D721Med (cell line): ENCODE results near the gene MAST4.

Experiments used
- DNase-seq: peaks from one replicate; pipeline ENCODE4 v3.0.0; 2011; ENCODE audit warnings: low spot score; ENCODE audit not compliant: insufficient read length
- FAIRE-seq: peaks from 2 replicates; lab custom pipeline; 2011; peaks lifted over from hg19 to GRCh38; lab: Jason Lieb, UNC
- CTCF ChIP-seq: IDR thresholded peaks from 2 replicates; pipeline ENCODE4 v1.5.1; 2012; ENCODE audit warnings: mild to moderate bottlenecking, control low read depth; ENCODE audit not compliant: insufficient read depth; ENCODE audit errors: missing control alignments

Gene MAST4

GRCh38 chr5:67058998-67059743 is 463.0 kb downstream of the MAST4 start:
- DNase-seq (no peak), FAIRE-seq (no peak)
- TF ChIP-seq CTCF = no peak

GRCh38 chr5:67059744-67060490 is 463.7 kb downstream of the MAST4 start:
- no peak for TF ChIP-seq CTCF
- no peak for DNase-seq
- FAIRE-seq = no peak

- FAIRE-seq (no peak), DNase-seq (no peak)
- TF ChIP-seq CTCF = no peak
Measured at GRCh38 chr5:67061511-67061910, 465.3 kb downstream of the MAST4 start.

- DNase-seq (no peak), FAIRE-seq (no peak)
- TF ChIP-seq CTCF = no peak
Measured at GRCh38 chr5:67063055-67063454, 466.9 kb downstream of the MAST4 start.

GRCh38 chr5:67063791-67064190 is 467.6 kb downstream of the MAST4 start:
- TF ChIP-seq CTCF = no peak
- DNase-seq = no peak
- no peak for FAIRE-seq

GRCh38 chr5:67065237-67065636 is 469.0 kb downstream of the MAST4 start:
- FAIRE-seq (no peak), DNase-seq (no peak)
- TF ChIP-seq CTCF = no peak

- FAIRE-seq (no peak), DNase-seq (no peak)
- TF ChIP-seq CTCF = no peak
Measured at GRCh38 chr5:67065696-67066095, 469.5 kb downstream of the MAST4 start.
